ENCODE measurements around the gene ADGRD1. TPM values are rescaled to one million over a fixed set of nuclear protein-coding genes. Genes with fewer than 3 reads are reported as not detected.
"Not testable (repeated sequence)": the region's sequence is repeated elsewhere in the genome, so short reads cannot be mapped to it uniquely, and the experiment has no call there.

The ADGRD1 gene
- 1 to 10 TPM; 1.1 to 1.3 TPM for total RNA-seq
- not detected for polyA plus RNA-seq

GRCh38 chr12:130953771-130954543 is at the start of gene ADGRD1:
Gene ADGRD1, plus strand, starts transcription at chr12:130953907. Its CDS starts 559 bp downstream, at chr12:130954466.
- Histone ChIP-seq H3K9me3 (ENCODE audit: low read length) (no peaks in the 10 kb centered on the region), H3K36me3 (ENCODE audit: insufficient read depth, low read length) (no peaks in the 10 kb centered on the region), H3K4me3 (ENCODE audit: low read length) (no peak within 1 kb of the TSS), H3K27ac (ENCODE audit: low read depth, low read length) (no peak within 1 kb of the TSS), H3K27me3 (ENCODE audit: insufficient read depth, low read length, poor library complexity, severe bottlenecking) (no peaks in the 10 kb centered on the region), H3K4me1 (ENCODE audit: insufficient read depth, low read length) (no peaks in the 10 kb centered on the region)
- Mint-ChIP-seq H3K4me3 (no peak within 1 kb of the TSS), H3K27me3 (peaks cover 10 to 45% of the 10 kb centered on the region in 2 donors), H3K4me1 (peaks cover 0 to 4% (median 3%) of the 10 kb centered on the region in 3 donors), H3K27ac (peak within 1 kb of the TSS in 1 of 8 donors; percentile 33), H3K36me3 (no peaks in the 10 kb centered on the region), H3K9me3 (no peaks in the 10 kb centered on the region)
- ChIA-PET CTCF (interaction anchor here (1.6 kb wide), 1 partner anchor 13 kb away, joined by 3 read pairs; no protein-coding TSS in a partner anchor), POLR2A (no interaction called here)
- DNase-seq, result no peak

GRCh38 chr12:130904064-130904463 is 49.6 kb upstream of the ADGRD1 start:
- Histone ChIP-seq H3K27ac (ENCODE audit: low read depth, low read length) (no peak overlapping the region), H3K4me3 (ENCODE audit: low read length) (no peak overlapping the region), H3K4me1 (ENCODE audit: insufficient read depth, low read length) (no peaks in the 10 kb centered on the region), H3K9me3 (ENCODE audit: low read length) (no peaks in the 10 kb centered on the region), H3K27me3 (ENCODE audit: insufficient read depth, low read length, poor library complexity, severe bottlenecking) (no peaks in the 10 kb centered on the region), H3K36me3 (ENCODE audit: insufficient read depth, low read length) (no peaks in the 10 kb centered on the region)
- CTCF ChIA-PET, result no interaction called here
- Mint-ChIP-seq H3K4me1 (no peaks in the 10 kb centered on the region), H3K9me3 (peaks cover 0 to 6% (median 4%) of the 10 kb centered on the region in 5 donors), H3K27ac (no peak overlapping the region), H3K27me3 (peaks cover 7 to 24% of the 10 kb centered on the region in 2 donors), H3K4me3 (no peak overlapping the region), H3K36me3 (peaks cover 0 to 8% (median 0%) of the 10 kb centered on the region in 3 donors)
- POLR2A ChIA-PET, result no interaction called here
- no peak for DNase-seq

GRCh38 chr12:130904936-130905455 is 48.7 kb upstream of the ADGRD1 start:
- peaks cover 12 to 32% of the 10 kb centered on the region in 2 donors for H3K27me3 Mint-ChIP-seq
- H3K27ac ChIP-seq (ENCODE audit: low read depth, low read length); H3K27ac Mint-ChIP-seq; H3K4me3 ChIP-seq (ENCODE audit: low read length); DNase-seq; H3K36me3 ChIP-seq (ENCODE audit: insufficient read depth, low read length); H3K36me3 Mint-ChIP-seq; H3K4me1 ChIP-seq (ENCODE audit: insufficient read depth, low read length); H3K9me3 Mint-ChIP-seq; H3K27me3 ChIP-seq (ENCODE audit: insufficient read depth, low read length, poor library complexity, severe bottlenecking); POLR2A ChIA-PET; H3K4me3 Mint-ChIP-seq; H3K9me3 ChIP-seq (ENCODE audit: low read length); H3K4me1 Mint-ChIP-seq; CTCF ChIA-PET: not testable (repeated sequence)

- no peak overlapping the region for H3K27ac ChIP-seq (ENCODE audit: low read depth, low read length)
- POLR2A ChIA-PET, result no interaction called here
- no peak overlapping the region for H3K4me3 ChIP-seq (ENCODE audit: low read length)
- no peaks in the 10 kb centered on the region for H3K4me1 ChIP-seq (ENCODE audit: insufficient read depth, low read length)
- Mint-ChIP-seq H3K27me3 (peaks cover 17 to 37% of the 10 kb centered on the region in 2 donors), H3K4me1 (no peaks in the 10 kb centered on the region), H3K4me3 (no peak overlapping the region), H3K9me3 (peaks cover 12 to 20% (median 18%) of the 10 kb centered on the region in 5 donors), H3K36me3 (peaks cover 0 to 11% (median 0%) of the 10 kb centered on the region in 3 donors), H3K27ac (no peak overlapping the region)
- H3K36me3 ChIP-seq (ENCODE audit: insufficient read depth, low read length), result no peaks in the 10 kb centered on the region
- CTCF ChIA-PET, result no interaction called here
- H3K9me3 ChIP-seq (ENCODE audit: low read length), result no peaks in the 10 kb centered on the region
- H3K27me3 ChIP-seq (ENCODE audit: insufficient read depth, low read length, poor library complexity, severe bottlenecking), result no peaks in the 10 kb centered on the region
- no peak for DNase-seq
Observed at GRCh38 chr12:130909111-130909510, 44.6 kb upstream of the ADGRD1 start.

GRCh38 chr12:130911193-130911592 is 42.5 kb upstream of the ADGRD1 start:
- ChIA-PET CTCF (no interaction called here), POLR2A (no interaction called here)
- peaks cover 24 to 41% of the 10 kb centered on the region in 2 donors for H3K27me3 Mint-ChIP-seq
- Histone ChIP-seq H3K27ac (ENCODE audit: low read depth, low read length) (no peak overlapping the region), H3K27me3 (ENCODE audit: insufficient read depth, low read length, poor library complexity, severe bottlenecking) (no peaks in the 10 kb centered on the region), H3K9me3 (ENCODE audit: low read length) (no peaks in the 10 kb centered on the region), H3K4me1 (ENCODE audit: insufficient read depth, low read length) (no peaks in the 10 kb centered on the region), H3K4me3 (ENCODE audit: low read length) (no peak overlapping the region), H3K36me3 (ENCODE audit: insufficient read depth, low read length) (no peaks in the 10 kb centered on the region)
- no peaks in the 10 kb centered on the region for H3K4me1 Mint-ChIP-seq
- H3K27ac Mint-ChIP-seq, result no peak overlapping the region
- H3K9me3 Mint-ChIP-seq, result peaks cover 12 to 21% (median 18%) of the 10 kb centered on the region in 5 donors
- H3K4me3 Mint-ChIP-seq, result no peak overlapping the region
- no peak for DNase-seq
- peaks cover 0 to 11% (median 0%) of the 10 kb centered on the region in 3 donors for H3K36me3 Mint-ChIP-seq

- no peak for DNase-seq
- H3K4me3 Mint-ChIP-seq, result no peak overlapping the region
- ChIA-PET POLR2A (no interaction called here), CTCF (no interaction called here)
- no peak overlapping the region for H3K27ac ChIP-seq (ENCODE audit: low read depth, low read length)
- H3K27me3 Mint-ChIP-seq, result peaks cover 32 to 46% of the 10 kb centered on the region in 2 donors
- no peak overlapping the region for H3K4me3 ChIP-seq (ENCODE audit: low read length)
- H3K4me1 Mint-ChIP-seq, result no peaks in the 10 kb centered on the region
- no peaks in the 10 kb centered on the region for H3K27me3 ChIP-seq (ENCODE audit: insufficient read depth, low read length, poor library complexity, severe bottlenecking)
- H3K36me3 Mint-ChIP-seq, result peaks cover 0 to 9% (median 0%) of the 10 kb centered on the region in 3 donors
- peaks cover 12 to 23% (median 18%) of the 10 kb centered on the region in 5 donors for H3K9me3 Mint-ChIP-seq
- no peaks in the 10 kb centered on the region for H3K9me3 ChIP-seq (ENCODE audit: low read length)
- H3K36me3 ChIP-seq (ENCODE audit: insufficient read depth, low read length), result no peaks in the 10 kb centered on the region
- no peak overlapping the region for H3K27ac Mint-ChIP-seq
- no peaks in the 10 kb centered on the region for H3K4me1 ChIP-seq (ENCODE audit: insufficient read depth, low read length)
Observed at GRCh38 chr12:130911933-130912332, 41.8 kb upstream of the ADGRD1 start.

- DNase-seq, result no peak
- no peaks in the 10 kb centered on the region for H3K4me1 ChIP-seq (ENCODE audit: insufficient read depth, low read length)
- peaks cover 7 to 19% (median 10%) of the 10 kb centered on the region in 5 donors for H3K9me3 Mint-ChIP-seq
- H3K27ac Mint-ChIP-seq, result no peak overlapping the region
- no peak overlapping the region for H3K4me3 Mint-ChIP-seq
- ChIA-PET CTCF (no interaction called here), POLR2A (no interaction called here)
- no peaks in the 10 kb centered on the region for H3K4me1 Mint-ChIP-seq
- no peaks in the 10 kb centered on the region for H3K36me3 ChIP-seq (ENCODE audit: insufficient read depth, low read length)
- H3K4me3 ChIP-seq (ENCODE audit: low read length), result no peak overlapping the region
- peaks cover 36 to 62% of the 10 kb centered on the region in 2 donors for H3K27me3 Mint-ChIP-seq
- no peaks in the 10 kb centered on the region for H3K27me3 ChIP-seq (ENCODE audit: insufficient read depth, low read length, poor library complexity, severe bottlenecking)
- no peaks in the 10 kb centered on the region for H3K36me3 Mint-ChIP-seq
- H3K9me3 ChIP-seq (ENCODE audit: low read length), result no peaks in the 10 kb centered on the region
- H3K27ac ChIP-seq (ENCODE audit: low read depth, low read length), result no peak overlapping the region
Observed at GRCh38 chr12:130916241-130916911, 37.3 kb upstream of the ADGRD1 start.

GRCh38 chr12:130917607-130918006 is 36.1 kb upstream of the ADGRD1 start:
- H3K9me3 Mint-ChIP-seq, result peaks cover 0 to 8% (median 3%) of the 10 kb centered on the region in 5 donors
- no peak overlapping the region for H3K27ac Mint-ChIP-seq
- peaks cover 36 to 70% of the 10 kb centered on the region in 2 donors for H3K27me3 Mint-ChIP-seq
- Histone ChIP-seq H3K4me3 (ENCODE audit: low read length) (no peak overlapping the region), H3K27me3 (ENCODE audit: insufficient read depth, low read length, poor library complexity, severe bottlenecking) (no peaks in the 10 kb centered on the region), H3K36me3 (ENCODE audit: insufficient read depth, low read length) (no peaks in the 10 kb centered on the region), H3K4me1 (ENCODE audit: insufficient read depth, low read length) (no peaks in the 10 kb centered on the region), H3K27ac (ENCODE audit: low read depth, low read length) (no peak overlapping the region), H3K9me3 (ENCODE audit: low read length) (no peaks in the 10 kb centered on the region)
- H3K4me3 Mint-ChIP-seq, result no peak overlapping the region
- no peak for DNase-seq
- H3K4me1 Mint-ChIP-seq, result no peaks in the 10 kb centered on the region
- ChIA-PET POLR2A (no interaction called here), CTCF (interaction anchor here (1.2 kb wide), 1 partner anchor 117 kb away, joined by 3 read pairs; no protein-coding TSS in a partner anchor)
- H3K36me3 Mint-ChIP-seq, result no peaks in the 10 kb centered on the region

Measured in CD8-positive, alpha-beta memory T cell (primary cell).